BE2C (cell line): ENCODE data around the gene TMEM213.
A peak's percentile ranks its signal among the peaks of the same experiment; 100 is the strongest.

ENCODE experiments used
- DNase-seq: peaks from one replicate; pipeline ENCODE4 v3.0.0-alpha.2; 2020
- H3K27me3 ChIP-seq: fragments of 250-450 bp; sonication (Bioruptor Pico); 2 replicates; pipeline ENCODE4 v1.5.1; 2020; ENCODE audit warnings: mild to moderate bottlenecking
- H3K36me3 ChIP-seq: fragments of 250-450 bp; sonication (Bioruptor Pico); 2 replicates; pipeline ENCODE4 v1.5.1; 2020; ENCODE audit warnings: mild to moderate bottlenecking
- H3K4me1 ChIP-seq: fragments of 250-450 bp; sonication (Bioruptor Pico); 2 replicates; pipeline ENCODE4 v1.5.1; 2020
- H3K4me3 ChIP-seq: 2 replicates; pipeline ENCODE4 v1.5.1; 2011; ENCODE audit warnings: low read depth, low read length
- H3K9me3 ChIP-seq: fragments of 250-450 bp; sonication (Bioruptor Pico); 2 replicates; pipeline ENCODE4 v1.5.1; 2020
- TF ChIP-seq, protein P1 (sequence below): IDR thresholded peaks from 2 replicates; pipeline ENCODE4 v1.5.1; 2012; ENCODE audit warnings: mild to moderate bottlenecking, low read depth, low read length

The TMEM213 gene

GRCh38 chr7:138829335-138829734 is 31.5 kb downstream of the TMEM213 start:
- DNase-seq: no peak
- TF ChIP-seq, protein P1, sequence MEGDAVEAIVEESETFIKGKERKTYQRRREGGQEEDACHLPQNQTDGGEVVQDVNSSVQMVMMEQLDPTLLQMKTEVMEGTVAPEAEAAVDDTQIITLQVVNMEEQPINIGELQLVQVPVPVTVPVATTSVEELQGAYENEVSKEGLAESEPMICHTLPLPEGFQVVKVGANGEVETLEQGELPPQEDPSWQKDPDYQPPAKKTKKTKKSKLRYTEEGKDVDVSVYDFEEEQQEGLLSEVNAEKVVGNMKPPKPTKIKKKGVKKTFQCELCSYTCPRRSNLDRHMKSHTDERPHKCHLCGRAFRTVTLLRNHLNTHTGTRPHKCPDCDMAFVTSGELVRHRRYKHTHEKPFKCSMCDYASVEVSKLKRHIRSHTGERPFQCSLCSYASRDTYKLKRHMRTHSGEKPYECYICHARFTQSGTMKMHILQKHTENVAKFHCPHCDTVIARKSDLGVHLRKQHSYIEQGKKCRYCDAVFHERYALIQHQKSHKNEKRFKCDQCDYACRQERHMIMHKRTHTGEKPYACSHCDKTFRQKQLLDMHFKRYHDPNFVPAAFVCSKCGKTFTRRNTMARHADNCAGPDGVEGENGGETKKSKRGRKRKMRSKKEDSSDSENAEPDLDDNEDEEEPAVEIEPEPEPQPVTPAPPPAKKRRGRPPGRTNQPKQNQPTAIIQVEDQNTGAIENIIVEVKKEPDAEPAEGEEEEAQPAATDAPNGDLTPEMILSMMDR: no peak

DNA sequence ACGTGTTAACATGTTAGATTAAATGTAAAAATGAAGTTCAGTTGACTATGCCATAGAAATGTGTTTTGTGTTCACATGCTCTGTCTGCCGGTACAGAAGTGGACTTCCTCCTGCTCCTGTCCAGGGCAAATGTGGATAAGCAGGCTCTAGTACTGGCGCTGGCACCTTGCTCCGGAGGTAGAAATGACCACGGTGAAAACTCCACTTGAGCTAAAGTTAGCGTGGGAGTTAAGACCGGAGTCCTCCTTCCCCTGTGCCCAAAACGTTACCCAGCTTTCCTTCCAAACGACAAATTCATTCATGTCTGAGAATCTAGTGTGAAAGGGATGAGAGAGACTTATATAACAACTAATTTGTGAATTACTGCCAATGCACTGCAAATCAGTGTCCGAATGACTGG is 35.2 kb downstream of the TMEM213 start:
- H3K4me1 ChIP-seq: no peaks in the 10 kb centered on the region
- no peak for DNase-seq
- peaks cover 8% of the 10 kb centered on the region for H3K36me3 ChIP-seq
- H3K27me3 ChIP-seq: no peaks in the 10 kb centered on the region
- TF ChIP-seq, protein P1: no peak
- no peaks in the 10 kb centered on the region for H3K9me3 ChIP-seq
- H3K4me3 ChIP-seq: no peak overlapping the region

More at GRCh38 chr7:138829335-138829734, 31.5 kb downstream of the TMEM213 start:
- Histone ChIP-seq H3K36me3 (peaks cover under 1% of the 10 kb centered on the region; the same call in 1 of the 2 replicates), H3K4me3 (no peak overlapping the region), H3K9me3 (no peaks in the 10 kb centered on the region), H3K27me3 (no peaks in the 10 kb centered on the region), H3K4me1 (no peaks in the 10 kb centered on the region)

GRCh38 chr7:138833596-138833995 is 35.8 kb downstream of the TMEM213 start:
- H3K27me3 ChIP-seq: no peaks in the 10 kb centered on the region
- no peaks in the 10 kb centered on the region for H3K9me3 ChIP-seq
- DNase-seq: no peak
- TF ChIP-seq, protein P1: no peak
- H3K36me3 ChIP-seq: peaks cover 8% of the 10 kb centered on the region
- no peak overlapping the region for H3K4me3 ChIP-seq
- H3K4me1 ChIP-seq: no peaks in the 10 kb centered on the region

DNA sequence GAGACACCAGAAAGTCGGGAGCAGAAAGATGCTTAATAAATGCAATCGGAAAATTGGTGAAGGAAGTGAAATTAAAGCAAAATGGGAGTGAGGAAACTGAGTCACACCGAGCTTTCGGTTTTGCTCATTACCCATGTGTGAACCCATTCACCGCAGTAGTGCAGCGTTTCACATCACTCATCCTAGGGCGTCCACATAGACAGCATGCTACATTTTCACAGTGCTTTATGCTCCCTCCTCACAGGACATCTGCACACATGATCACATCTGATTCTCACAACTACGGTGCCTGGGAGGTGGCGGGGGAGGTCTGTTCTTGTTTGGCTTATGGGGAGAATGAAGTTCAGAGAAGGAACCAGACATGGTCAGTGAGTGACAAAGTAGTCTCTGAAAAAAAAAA is 36.8 kb downstream of the TMEM213 start:
- TF ChIP-seq, protein P1: no peak
- H3K4me1 ChIP-seq: no peaks in the 10 kb centered on the region

GRCh38 chr7:138835087-138835486 is 37.3 kb downstream of the TMEM213 start:
- TF ChIP-seq, protein P1: peak; percentile 7; the same call in 1 of the 2 replicates
- no peak for DNase-seq
- Histone ChIP-seq H3K36me3 (peaks cover 8% of the 10 kb centered on the region), H3K9me3 (no peaks in the 10 kb centered on the region), H3K4me3 (no peak overlapping the region), H3K4me1 (no peaks in the 10 kb centered on the region), H3K27me3 (no peaks in the 10 kb centered on the region)

More for the DNA sequence above, 36.8 kb downstream of the TMEM213 start:
- no peaks in the 10 kb centered on the region for H3K9me3 ChIP-seq
- no peaks in the 10 kb centered on the region for H3K27me3 ChIP-seq
- no peak for DNase-seq
- H3K4me3 ChIP-seq: no peak overlapping the region
- H3K36me3 ChIP-seq: peaks cover 8% of the 10 kb centered on the region

DNA sequence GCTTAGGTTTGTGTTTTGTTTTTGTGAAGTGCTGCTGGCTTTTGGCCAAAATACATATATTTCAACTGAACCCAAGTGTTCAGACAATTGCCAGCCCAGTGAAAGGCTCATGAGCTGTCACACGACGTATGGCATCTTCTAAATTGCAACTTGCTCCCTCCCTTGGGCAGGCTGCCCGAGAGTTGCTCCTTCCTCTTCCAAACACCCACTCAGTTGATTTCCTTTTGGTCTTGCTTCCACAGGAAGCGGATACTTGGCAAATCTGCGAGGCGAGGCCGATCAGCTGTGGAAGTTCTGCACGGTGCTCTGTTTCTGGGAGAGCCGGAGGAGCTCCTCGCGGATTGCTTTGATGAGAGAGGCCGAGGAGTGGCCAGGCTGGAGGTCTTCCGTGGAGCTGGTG is 39.8 kb downstream of the TMEM213 start:
- DNase-seq: no peak
- Histone ChIP-seq H3K4me3 (no peak overlapping the region), H3K9me3 (no peaks in the 10 kb centered on the region), H3K36me3 (peaks cover 8% of the 10 kb centered on the region), H3K27me3 (no peaks in the 10 kb centered on the region), H3K4me1 (no peaks in the 10 kb centered on the region)
- TF ChIP-seq, protein P1: no peak
